ENCODE measurements around the gene APRT. TPM values are rescaled to one million over a fixed set of nuclear protein-coding genes. Genes with fewer than 3 reads are reported as not detected.

APRT gene
- total RNA-seq, 1 experiment from 2014 or later, result 134 TPM

DNA sequence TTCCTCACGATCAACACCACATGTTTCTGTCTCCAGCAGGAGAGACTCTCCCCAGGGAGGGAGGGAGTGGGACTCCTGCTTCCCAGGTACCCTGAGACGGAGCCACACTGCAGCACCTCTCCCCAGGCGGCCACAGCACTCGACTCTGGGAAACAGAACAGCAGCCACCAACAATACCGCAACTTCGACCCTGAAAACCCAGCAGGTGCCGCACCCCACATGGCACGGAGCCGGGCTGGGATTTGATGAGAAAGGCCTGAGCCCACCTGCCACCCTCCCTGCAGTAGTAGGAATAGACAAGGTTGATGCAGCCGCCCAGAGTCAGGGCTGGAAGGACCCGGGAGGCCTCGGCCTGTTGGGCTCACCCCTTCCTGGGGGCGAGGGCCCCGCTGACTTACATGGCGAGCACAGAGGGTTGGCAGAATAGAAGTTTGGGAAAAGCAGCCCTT lies 30.6 kb upstream of the APRT start:
- CTCF ChIA-PET, result no interaction called here
- BruUV-seq (replicated peaks), result no TSS peak

DNA sequence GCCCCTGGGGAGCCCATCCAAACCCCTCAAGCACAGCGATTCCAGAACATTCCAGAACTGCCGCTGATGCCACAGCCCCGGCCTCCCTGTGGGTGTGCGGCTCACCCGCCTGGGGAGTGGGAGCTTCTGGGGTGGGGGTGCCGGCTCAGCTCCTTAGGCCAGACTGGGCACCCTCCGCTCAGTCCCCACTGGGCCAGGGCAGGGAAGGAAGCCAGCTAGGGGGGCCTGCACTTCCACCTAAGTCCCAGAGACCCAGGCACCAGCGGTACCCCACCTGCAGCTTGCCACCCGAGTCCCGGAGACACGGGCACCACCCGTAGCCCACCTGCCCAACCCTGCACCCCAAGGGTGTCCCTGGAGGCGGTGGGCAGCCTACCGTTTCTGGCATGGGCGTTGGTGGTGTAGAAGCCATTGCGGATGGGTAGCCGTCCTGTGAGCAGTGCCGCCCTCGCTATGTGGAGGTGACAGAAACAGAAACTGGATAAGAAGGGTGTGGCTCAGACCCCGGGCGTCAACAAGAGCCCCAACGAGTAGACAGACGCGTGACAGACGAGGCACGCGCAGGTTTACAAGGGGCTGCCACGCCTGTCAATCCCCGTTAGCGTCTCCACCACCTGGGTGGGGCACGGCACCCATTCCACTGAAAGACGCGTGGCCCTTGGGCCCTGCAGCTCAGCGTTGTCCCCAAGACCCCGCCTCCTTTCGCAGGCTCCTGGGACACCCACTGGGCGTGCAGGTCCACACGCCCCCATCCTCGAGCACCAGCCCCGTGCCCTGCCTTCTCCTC lies 30.0 kb upstream of the APRT start:
- Histone ChIP-seq H3K27ac (ENCODE audit: low read depth, low read length, poor library complexity, severe bottlenecking) (no peak overlapping the region), H3K27me3 (replicated peaks; ENCODE audit: insufficient read depth, low read depth, low read length, poor library complexity) (no peaks in the 10 kb centered on the region), H3K9me3 (ENCODE audit: low read depth, low read length, poor library complexity, severe bottlenecking) (no peaks in the 10 kb centered on the region), H3K4me1 (ENCODE audit: insufficient read depth, low read length, poor library complexity, severe bottlenecking) (no peaks in the 10 kb centered on the region), H3K36me3 (ENCODE audit: insufficient read depth, low read length, poor library complexity, severe bottlenecking) (no peaks in the 10 kb centered on the region), H3K4me3 (ENCODE audit: low read depth, low read length, poor library complexity, severe bottlenecking) (no peak overlapping the region)
- ChIA-PET CTCF (no interaction called here), POLR2A (ENCODE audit: low non-redundant PET) (no interaction called here)
- no peak for TF ChIP-seq EZH2 (IDR thresholded peaks at IDR 0.05; ENCODE audit: borderline replicate concordance, low read depth, low read length, poor library complexity, severe bottlenecking)
- TF ChIP-seq, protein P1, sequence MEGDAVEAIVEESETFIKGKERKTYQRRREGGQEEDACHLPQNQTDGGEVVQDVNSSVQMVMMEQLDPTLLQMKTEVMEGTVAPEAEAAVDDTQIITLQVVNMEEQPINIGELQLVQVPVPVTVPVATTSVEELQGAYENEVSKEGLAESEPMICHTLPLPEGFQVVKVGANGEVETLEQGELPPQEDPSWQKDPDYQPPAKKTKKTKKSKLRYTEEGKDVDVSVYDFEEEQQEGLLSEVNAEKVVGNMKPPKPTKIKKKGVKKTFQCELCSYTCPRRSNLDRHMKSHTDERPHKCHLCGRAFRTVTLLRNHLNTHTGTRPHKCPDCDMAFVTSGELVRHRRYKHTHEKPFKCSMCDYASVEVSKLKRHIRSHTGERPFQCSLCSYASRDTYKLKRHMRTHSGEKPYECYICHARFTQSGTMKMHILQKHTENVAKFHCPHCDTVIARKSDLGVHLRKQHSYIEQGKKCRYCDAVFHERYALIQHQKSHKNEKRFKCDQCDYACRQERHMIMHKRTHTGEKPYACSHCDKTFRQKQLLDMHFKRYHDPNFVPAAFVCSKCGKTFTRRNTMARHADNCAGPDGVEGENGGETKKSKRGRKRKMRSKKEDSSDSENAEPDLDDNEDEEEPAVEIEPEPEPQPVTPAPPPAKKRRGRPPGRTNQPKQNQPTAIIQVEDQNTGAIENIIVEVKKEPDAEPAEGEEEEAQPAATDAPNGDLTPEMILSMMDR (conservative IDR thresholded peaks at IDR 0.05; ENCODE audit: low read depth, low read length), result no peak
- intact Hi-C loops (cut with micrococcal nuclease; ENCODE audit: unreplicated experiment), result no loop called here
- DNase-seq (ENCODE audit: low spot score), result no peak
- BruUV-seq (replicated peaks), result no TSS peak

More for the DNA sequence above, 30.6 kb upstream of the APRT start:
- no peak overlapping the region for H3K4me3 ChIP-seq (ENCODE audit: low read depth, low read length, poor library complexity, severe bottlenecking)
- no peaks in the 10 kb centered on the region for H3K9me3 ChIP-seq (ENCODE audit: low read depth, low read length, poor library complexity, severe bottlenecking)
- POLR2A ChIA-PET (ENCODE audit: low non-redundant PET), result no interaction called here
- TF ChIP-seq, protein P1 (conservative IDR thresholded peaks at IDR 0.05; ENCODE audit: low read depth, low read length), result no peak
- no peak for TF ChIP-seq EZH2 (IDR thresholded peaks at IDR 0.05; ENCODE audit: borderline replicate concordance, low read depth, low read length, poor library complexity, severe bottlenecking)
- no peaks in the 10 kb centered on the region for H3K27me3 ChIP-seq (replicated peaks; ENCODE audit: insufficient read depth, low read depth, low read length, poor library complexity)
- intact Hi-C loops (cut with micrococcal nuclease; ENCODE audit: unreplicated experiment), result no loop called here
- H3K36me3 ChIP-seq (ENCODE audit: insufficient read depth, low read length, poor library complexity, severe bottlenecking), result no peaks in the 10 kb centered on the region
- H3K4me1 ChIP-seq (ENCODE audit: insufficient read depth, low read length, poor library complexity, severe bottlenecking), result no peaks in the 10 kb centered on the region
- no peak for DNase-seq (ENCODE audit: low spot score)
- H3K27ac ChIP-seq (ENCODE audit: low read depth, low read length, poor library complexity, severe bottlenecking), result no peak overlapping the region

DNA sequence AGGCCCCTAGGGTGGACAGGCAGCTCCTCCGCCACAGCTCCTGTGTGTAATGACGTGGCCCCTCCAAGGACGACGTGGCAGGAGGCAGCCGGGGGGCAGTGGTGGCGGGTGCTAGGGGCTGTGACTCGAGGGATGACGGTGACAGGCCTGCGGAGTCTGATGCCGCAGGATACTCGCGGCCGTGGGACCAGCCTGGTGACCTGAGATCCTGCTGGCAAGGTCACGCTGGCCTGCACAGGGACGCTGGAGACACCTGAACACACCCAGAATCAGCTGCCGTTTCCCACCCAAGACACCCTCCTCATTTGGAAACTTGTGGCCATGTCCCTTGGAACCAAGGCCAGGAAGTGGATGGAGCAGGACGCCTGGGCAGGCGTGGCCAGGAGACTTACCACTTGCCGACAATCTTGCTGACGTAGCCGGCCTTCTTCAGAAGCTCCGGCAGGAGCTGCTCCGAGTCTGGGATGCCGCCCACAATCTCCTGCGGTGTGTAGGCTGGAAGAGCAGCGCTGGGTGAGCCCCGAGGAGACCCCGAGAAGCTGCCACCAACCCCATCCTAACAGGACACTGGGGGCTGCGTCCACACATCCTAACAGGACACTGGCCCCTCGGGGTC lies 29.0 kb upstream of the APRT start:
- H3K4me1 ChIP-seq (ENCODE audit: insufficient read depth, low read length, poor library complexity, severe bottlenecking), result no peaks in the 10 kb centered on the region
- no TSS peak for BruUV-seq (replicated peaks)
- H3K36me3 ChIP-seq (ENCODE audit: insufficient read depth, low read length, poor library complexity, severe bottlenecking), result no peaks in the 10 kb centered on the region
- no peaks in the 10 kb centered on the region for H3K9me3 ChIP-seq (ENCODE audit: low read depth, low read length, poor library complexity, severe bottlenecking)
- H3K27ac ChIP-seq (ENCODE audit: low read depth, low read length, poor library complexity, severe bottlenecking), result no peak overlapping the region
- no peak overlapping the region for H3K4me3 ChIP-seq (ENCODE audit: low read depth, low read length, poor library complexity, severe bottlenecking)
- ChIA-PET POLR2A (ENCODE audit: low non-redundant PET) (no interaction called here), CTCF (interaction anchor here (0.5 kb wide), 1 partner anchor 103 kb away, joined by 3 read pairs; no protein-coding TSS in a partner anchor)
- no peak for DNase-seq (ENCODE audit: low spot score)
- TF ChIP-seq, protein P1 (conservative IDR thresholded peaks at IDR 0.05; ENCODE audit: low read depth, low read length), result no peak
- no peak for TF ChIP-seq EZH2 (IDR thresholded peaks at IDR 0.05; ENCODE audit: borderline replicate concordance, low read depth, low read length, poor library complexity, severe bottlenecking)
- no peaks in the 10 kb centered on the region for H3K27me3 ChIP-seq (replicated peaks; ENCODE audit: insufficient read depth, low read depth, low read length, poor library complexity)
- intact Hi-C loops (cut with micrococcal nuclease; ENCODE audit: unreplicated experiment), result no loop called here
